ENCODE results near the gene ALDH1L1. TPM values are rescaled to one million over a fixed set of nuclear protein-coding genes. Genes with fewer than 3 reads are reported as not detected.

Gene ALDH1L1
- total and polyA plus RNA-seq, 9 of the 15 experiments (the other 6 are each of a cell fraction or from before 2014, with no cell fraction given): 0.06 to 1.9 (median 0.57) TPM; not detected in 1

GRCh38 chr3:126110431-126111125 lies 69.8 kb downstream of the ALDH1L1 start (continued):
- TF ChIP-seq MAZ (CRISPR knock-in tag; conservative IDR thresholded peaks at IDR 0.05 in 1 of 2, IDR thresholded peaks at IDR 0.05 in 1 of 2) (no peak), L3MBTL2 (IDR thresholded peaks at IDR 0.05) (no peak), SIN3B (IDR thresholded peaks at IDR 0.05; ENCODE audit: low read depth) (no peak), CHD4 (IDR thresholded peaks at IDR 0.05; ENCODE audit: insufficient read depth, insufficient replicate concordance, low read depth, low read length, poor library complexity, severe bottlenecking) (no peak), NR2F6 (CRISPR knock-in tag; IDR thresholded peaks at IDR 0.05) (no peak), ZBTB17 (CRISPR knock-in tag; IDR thresholded peaks at IDR 0.05) (no peak), ZNF318 (IDR thresholded peaks at IDR 0.05; ENCODE audit: borderline replicate concordance in 1 of 2, low read depth in 1 of 2) (no peak)
- TF ChIP-seq, protein P1, sequence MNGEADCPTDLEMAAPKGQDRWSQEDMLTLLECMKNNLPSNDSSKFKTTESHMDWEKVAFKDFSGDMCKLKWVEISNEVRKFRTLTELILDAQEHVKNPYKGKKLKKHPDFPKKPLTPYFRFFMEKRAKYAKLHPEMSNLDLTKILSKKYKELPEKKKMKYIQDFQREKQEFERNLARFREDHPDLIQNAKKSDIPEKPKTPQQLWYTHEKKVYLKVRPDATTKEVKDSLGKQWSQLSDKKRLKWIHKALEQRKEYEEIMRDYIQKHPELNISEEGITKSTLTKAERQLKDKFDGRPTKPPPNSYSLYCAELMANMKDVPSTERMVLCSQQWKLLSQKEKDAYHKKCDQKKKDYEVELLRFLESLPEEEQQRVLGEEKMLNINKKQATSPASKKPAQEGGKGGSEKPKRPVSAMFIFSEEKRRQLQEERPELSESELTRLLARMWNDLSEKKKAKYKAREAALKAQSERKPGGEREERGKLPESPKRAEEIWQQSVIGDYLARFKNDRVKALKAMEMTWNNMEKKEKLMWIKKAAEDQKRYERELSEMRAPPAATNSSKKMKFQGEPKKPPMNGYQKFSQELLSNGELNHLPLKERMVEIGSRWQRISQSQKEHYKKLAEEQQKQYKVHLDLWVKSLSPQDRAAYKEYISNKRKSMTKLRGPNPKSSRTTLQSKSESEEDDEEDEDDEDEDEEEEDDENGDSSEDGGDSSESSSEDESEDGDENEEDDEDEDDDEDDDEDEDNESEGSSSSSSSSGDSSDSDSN (IDR thresholded peaks at IDR 0.05; ENCODE audit: borderline replicate concordance in 1 of 2, low read depth in 2 of 2, low read length in 2 of 2): no peak
